OCI-LY7 (cell line): ENCODE measurements around the gene KCTD7.
"Not testable (repeated sequence)": the region's sequence is repeated elsewhere in the genome, so short reads cannot be mapped to it uniquely, and the experiment has no call there.

ENCODE experiments used
- CTCF ChIP-seq: fragments of 200-600 bp; sonication (generic); conservative IDR thresholded peaks from 2 replicates; pipeline ENCODE4 v1.5.1; 2014; ENCODE audit warnings: mild to moderate bottlenecking, antibody characterized with exemption, low read length, moderate library complexity, mixed read lengths
- EZH2phosphoT487 ChIP-seq: fragments of 200-600 bp; sonication (generic); IDR thresholded peaks from 2 replicates; pipeline ENCODE4 v1.6.1; 2018; ENCODE audit warnings: low read depth, borderline replicate concordance, mild to moderate bottlenecking, mixed run types, antibody characterized with exemption, low read length, moderate library complexity, mixed read lengths

DNA sequence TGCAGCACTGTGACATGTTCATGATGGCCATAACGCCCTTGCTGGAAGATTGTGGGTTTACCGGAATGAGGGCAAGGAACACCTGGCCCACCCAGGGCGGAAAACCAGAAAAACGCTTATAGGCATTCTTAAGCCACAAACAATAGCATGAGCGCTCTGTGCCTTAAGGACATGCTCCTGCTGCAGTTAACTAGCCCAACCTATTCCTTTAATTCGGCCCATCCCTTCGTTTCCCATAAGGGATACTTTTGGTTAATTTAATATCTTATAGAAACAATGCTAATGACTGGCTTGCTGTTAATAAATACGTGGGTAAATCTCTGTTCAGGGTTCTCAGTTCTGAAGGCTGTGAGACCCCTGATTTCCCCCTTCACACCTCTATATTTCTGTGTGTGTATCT is 34.6 kb upstream of the KCTD7 start:
- TF ChIP-seq CTCF, EZH2phosphoT487: not testable (repeated sequence)
